Epithelial cell of esophagus (primary cell): ENCODE data around the gene HSPA4L.

Experiments
- DNase-seq: peaks from one replicate; pipeline ENCODE4 v3.0.0; 2010; ENCODE audit warnings: low read depth
- H3K4me3 ChIP-seq: 2 replicates; pipeline ENCODE4 v1.5.1; 2011; ENCODE audit warnings: mild to moderate bottlenecking, low read length, control low read depth
- CTCF ChIP-seq: IDR thresholded peaks from 2 replicates; pipeline ENCODE4 v1.5.1; 2011; ENCODE audit warnings: low read depth, mild to moderate bottlenecking, low read length, control low read depth, inconsistent platforms; ENCODE audit not compliant: insufficient read depth; ENCODE audit errors: missing control alignments

The HSPA4L gene

GRCh38 chr4:127799711-127800110 is 17.6 kb downstream of the HSPA4L start:
- no peak for DNase-seq
- no peak for TF ChIP-seq CTCF

GRCh38 chr4:127809173-127809800 is 27.2 kb downstream of the HSPA4L start:
- no peak for TF ChIP-seq CTCF
- H3K4me3 ChIP-seq: no peak overlapping the region
- no peak for DNase-seq

More at GRCh38 chr4:127799711-127800110, 17.6 kb downstream of the HSPA4L start:
- H3K4me3 ChIP-seq: no peak overlapping the region

DNA sequence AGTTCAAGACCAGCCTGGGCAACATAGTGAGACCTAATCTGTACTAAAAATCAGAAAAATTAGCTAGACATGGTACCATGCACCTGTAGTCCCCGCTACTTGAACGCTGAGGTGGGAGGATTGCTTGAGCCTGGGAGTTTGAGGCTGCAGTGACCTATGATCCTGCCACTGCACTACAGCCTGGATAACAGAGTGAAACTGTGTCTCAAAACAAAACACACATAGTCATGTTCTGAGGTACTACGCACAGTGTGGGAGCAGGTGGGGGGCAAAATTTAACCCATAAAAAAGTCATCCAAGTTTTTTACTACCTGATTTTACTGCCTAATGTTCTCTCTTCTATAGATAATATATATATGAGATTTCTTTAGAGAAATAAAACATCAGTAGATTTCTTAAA is 28.4 kb downstream of the HSPA4L start:
- no peak for TF ChIP-seq CTCF
- no peak overlapping the region for H3K4me3 ChIP-seq
- DNase-seq: no peak

DNA sequence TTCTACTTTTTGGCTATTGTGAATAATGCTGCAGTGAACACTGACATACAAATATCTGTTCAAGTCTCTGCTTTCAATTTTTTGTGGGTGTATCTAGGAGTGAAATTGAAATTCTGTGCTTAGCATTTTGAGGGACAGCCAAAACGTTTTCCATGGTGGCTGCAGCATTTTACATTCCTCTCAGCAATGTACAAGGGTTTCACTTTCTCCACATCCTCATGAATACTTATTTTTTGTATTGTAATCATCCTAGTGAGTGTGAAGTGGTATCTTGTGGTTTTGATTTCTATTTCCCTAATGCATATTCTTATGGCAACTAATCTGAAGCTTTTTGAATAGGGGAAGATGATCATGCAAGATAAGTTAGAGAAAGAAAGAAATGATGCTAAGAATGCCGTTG is 40.3 kb downstream of the HSPA4L start:
- no peak for DNase-seq
- TF ChIP-seq CTCF: no peak
- no peak overlapping the region for H3K4me3 ChIP-seq

- no peak for TF ChIP-seq CTCF
- DNase-seq: no peak
Observed at GRCh38 chr4:127828121-127828520, 46.0 kb downstream of the HSPA4L start.

GRCh38 chr4:127829014-127829413 is 46.9 kb downstream of the HSPA4L start:
- TF ChIP-seq CTCF: no peak
- H3K4me3 ChIP-seq: no peak overlapping the region
- DNase-seq: no peak

More at GRCh38 chr4:127828121-127828520, 46.0 kb downstream of the HSPA4L start:
- H3K4me3 ChIP-seq: no peak overlapping the region

- H3K4me3 ChIP-seq: no peak overlapping the region
- DNase-seq: no peak
- TF ChIP-seq CTCF: no peak
Observed at GRCh38 chr4:127832585-127832984, 50.5 kb downstream of the HSPA4L start.
